Activated T-cell treated with anti-CD3 and anti-CD28 coated beads for 4 hours (primary cell): ENCODE data around the gene KRT76.
"Not testable (repeated sequence)": the region's sequence is repeated elsewhere in the genome, so short reads cannot be mapped to it uniquely, and the experiment has no call there.

Experiments used
- DNase-seq: peaks from one replicate; pipeline ENCODE4 v3.0.0-alpha.2; 2020

Gene KRT76

GRCh38 chr12:52757449-52758176, 19.5 kb downstream of the KRT76 start:
- DNase-seq: no peak

GRCh38 chr12:52756281-52756960, 20.7 kb downstream of the KRT76 start:
- no peak for DNase-seq

GRCh38 chr12:52755533-52755932, 21.6 kb downstream of the KRT76 start:
- DNase-seq: no peak

GRCh38 chr12:52754135-52754534, 23.0 kb downstream of the KRT76 start:
- no peak for DNase-seq

GRCh38 chr12:52753283-52753682, 23.9 kb downstream of the KRT76 start:
- no peak for DNase-seq

- DNase-seq: no peak
Observed at GRCh38 chr12:52752516-52752915, 24.6 kb downstream of the KRT76 start.

GRCh38 chr12:52751795-52752194, 25.4 kb downstream of the KRT76 start:
- DNase-seq: no peak

- DNase-seq: not testable (repeated sequence)
Observed at GRCh38 chr12:52750532-52750931, 26.6 kb downstream of the KRT76 start.

GRCh38 chr12:52749827-52750226, 27.3 kb downstream of the KRT76 start:
- no peak for DNase-seq

GRCh38 chr12:52748578-52748977, 28.6 kb downstream of the KRT76 start:
- DNase-seq: no peak

GRCh38 chr12:52745554-52745953, 31.6 kb downstream of the KRT76 start:
- DNase-seq: no peak

GRCh38 chr12:52744493-52745156, 32.5 kb downstream of the KRT76 start:
- no peak for DNase-seq

- DNase-seq: no peak
Observed at GRCh38 chr12:52742822-52743457, 34.2 kb downstream of the KRT76 start.

- no peak for DNase-seq
Observed at GRCh38 chr12:52742196-52742580, 35.0 kb downstream of the KRT76 start.

- peak; percentile 40 for DNase-seq
Observed at GRCh38 chr12:52741375-52742195, 35.6 kb downstream of the KRT76 start.

GRCh38 chr12:52740584-52740983, 36.6 kb downstream of the KRT76 start:
- no peak for DNase-seq

- no peak for DNase-seq
Observed at GRCh38 chr12:52739963-52740362, 37.2 kb downstream of the KRT76 start.

GRCh38 chr12:52735816-52736632, 41.1 kb downstream of the KRT76 start:
- DNase-seq: no peak

GRCh38 chr12:52735106-52735505, 42.0 kb downstream of the KRT76 start:
- no peak for DNase-seq

- no peak for DNase-seq
Observed at GRCh38 chr12:52730793-52731192, 46.4 kb downstream of the KRT76 start.

GRCh38 chr12:52730383-52730782, 46.8 kb downstream of the KRT76 start:
- no peak for DNase-seq

- DNase-seq: no peak
Observed at GRCh38 chr12:52729147-52729546, 48.0 kb downstream of the KRT76 start.
